ENCODE measurements around the gene RIC8A.

GRCh38 chr11:255176-255575 lies 47.7 kb downstream of the RIC8A start:
- TF ChIP-seq CTCF (conservative IDR thresholded peaks at IDR 0.05) = no peak
- no peak for TF ChIP-seq ZFX (IDR thresholded peaks at IDR 0.05)

All from C4-2B (cell line).